Glutamatergic neuron (in vitro differentiated cells): ENCODE measurements around the gene MAPK1. TPM values are rescaled to one million over a fixed set of nuclear protein-coding genes. Genes with fewer than 3 reads are reported as not detected.
"Not testable (repeated sequence)": the region's sequence is repeated elsewhere in the genome, so short reads cannot be mapped to it uniquely, and the experiment has no call there.

Source experiments
- DNase-seq: peaks from one replicate; pipeline ENCODE4 v3.0.0; 2022
- H3K27ac Mint-ChIP-seq: one replicate; pipeline ENCODE4 v1.8.0; 2020; ENCODE audit warnings: mild to moderate bottlenecking, mixed read lengths, inconsistent platforms; ENCODE audit not compliant: unreplicated experiment
- H3K27me3 Mint-ChIP-seq: one replicate; pipeline ENCODE4 v1.8.0; 2020; ENCODE audit warnings: mild to moderate bottlenecking, moderate library complexity, mixed read lengths, inconsistent platforms; ENCODE audit not compliant: unreplicated experiment
- H3K36me3 Mint-ChIP-seq: one replicate; pipeline ENCODE4 v1.8.0; 2020; ENCODE audit warnings: mild to moderate bottlenecking, mixed read lengths, inconsistent platforms; ENCODE audit not compliant: unreplicated experiment
- H3K4me1 Mint-ChIP-seq: one replicate; pipeline ENCODE4 v1.8.0; 2020; ENCODE audit warnings: mild to moderate bottlenecking, low read depth, mixed read lengths, inconsistent platforms; ENCODE audit not compliant: unreplicated experiment
- H3K4me3 Mint-ChIP-seq: one replicate; pipeline ENCODE4 v1.8.0; 2020; ENCODE audit warnings: mild to moderate bottlenecking, mixed read lengths, inconsistent platforms; ENCODE audit not compliant: unreplicated experiment
- H3K9me3 Mint-ChIP-seq: one replicate; pipeline ENCODE4 v1.8.0; 2020; ENCODE audit warnings: mild to moderate bottlenecking, moderate library complexity, mixed read lengths, inconsistent platforms; ENCODE audit not compliant: unreplicated experiment
- total RNA-seq: library from RNA; stranded (reverse); fragmentation: NEBNext Ultra II Directional; extraction: Animal tissue kit (Norgen Biotek cat#: 25700); gene quantifications from one replicate; pipeline ENCODE4 v1.2.1, GENCODE V29; 2021; ENCODE audit not compliant: unreplicated experiment
- TF ChIP-seq, protein P1 (sequence below): fragments of 200-600 bp; sonication (generic); IDR thresholded peaks from one replicate; pipeline ENCODE4 v1.5.0; 2021; ENCODE audit not compliant: partially characterized antibody, unreplicated experiment

The MAPK1 gene
- total RNA-seq, 1 donor from 2014 or later = 148 TPM

GRCh38 chr22:21902296-21903087 is 35.0 kb upstream of the MAPK1 start:
- Mint-ChIP-seq H3K36me3 (no peaks in the 10 kb centered on the region), H3K27ac (no peak overlapping the region), H3K9me3 (peaks cover 4% of the 10 kb centered on the region), H3K4me3 (no peak overlapping the region), H3K27me3 (peaks cover 4% of the 10 kb centered on the region), H3K4me1 (no peaks in the 10 kb centered on the region)
- DNase-seq = no peak
- TF ChIP-seq, protein P1, sequence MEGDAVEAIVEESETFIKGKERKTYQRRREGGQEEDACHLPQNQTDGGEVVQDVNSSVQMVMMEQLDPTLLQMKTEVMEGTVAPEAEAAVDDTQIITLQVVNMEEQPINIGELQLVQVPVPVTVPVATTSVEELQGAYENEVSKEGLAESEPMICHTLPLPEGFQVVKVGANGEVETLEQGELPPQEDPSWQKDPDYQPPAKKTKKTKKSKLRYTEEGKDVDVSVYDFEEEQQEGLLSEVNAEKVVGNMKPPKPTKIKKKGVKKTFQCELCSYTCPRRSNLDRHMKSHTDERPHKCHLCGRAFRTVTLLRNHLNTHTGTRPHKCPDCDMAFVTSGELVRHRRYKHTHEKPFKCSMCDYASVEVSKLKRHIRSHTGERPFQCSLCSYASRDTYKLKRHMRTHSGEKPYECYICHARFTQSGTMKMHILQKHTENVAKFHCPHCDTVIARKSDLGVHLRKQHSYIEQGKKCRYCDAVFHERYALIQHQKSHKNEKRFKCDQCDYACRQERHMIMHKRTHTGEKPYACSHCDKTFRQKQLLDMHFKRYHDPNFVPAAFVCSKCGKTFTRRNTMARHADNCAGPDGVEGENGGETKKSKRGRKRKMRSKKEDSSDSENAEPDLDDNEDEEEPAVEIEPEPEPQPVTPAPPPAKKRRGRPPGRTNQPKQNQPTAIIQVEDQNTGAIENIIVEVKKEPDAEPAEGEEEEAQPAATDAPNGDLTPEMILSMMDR = no peak

GRCh38 chr22:21898354-21898896 is 31.0 kb upstream of the MAPK1 start:
- Mint-ChIP-seq H3K4me3 (no peak overlapping the region), H3K4me1 (no peaks in the 10 kb centered on the region), H3K27ac (no peak overlapping the region), H3K9me3 (peaks cover 6% of the 10 kb centered on the region), H3K27me3 (no peaks in the 10 kb centered on the region), H3K36me3 (peaks cover 4% of the 10 kb centered on the region)
- DNase-seq = no peak
- TF ChIP-seq, protein P1 = no peak

GRCh38 chr22:21896951-21897513 is 29.6 kb upstream of the MAPK1 start:
- Mint-ChIP-seq H3K27ac (no peak overlapping the region), H3K36me3 (peaks cover 4% of the 10 kb centered on the region), H3K4me3 (no peak overlapping the region), H3K9me3 (peaks cover 6% of the 10 kb centered on the region), H3K4me1 (no peaks in the 10 kb centered on the region), H3K27me3 (no peaks in the 10 kb centered on the region)
- TF ChIP-seq, protein P1 = no peak
- no peak for DNase-seq

DNA sequence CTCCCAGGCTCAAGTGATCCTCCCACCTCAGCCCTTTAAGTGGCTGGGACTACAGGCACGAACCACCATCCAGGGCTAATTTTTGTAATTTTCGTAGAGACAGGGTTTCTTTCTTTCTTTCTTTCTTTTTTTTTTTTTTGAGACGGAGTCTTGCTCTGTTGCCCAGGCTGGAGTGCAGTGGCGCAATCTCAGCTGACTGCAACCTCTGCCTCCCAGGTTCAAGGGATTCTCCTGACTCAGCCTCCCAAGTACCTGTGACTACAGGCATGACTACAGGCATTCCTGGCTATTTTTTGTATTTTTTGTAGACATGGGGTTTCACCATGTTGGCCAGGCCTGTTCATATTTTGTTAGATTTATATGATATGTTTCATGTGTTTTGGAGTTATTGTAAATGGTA is 28.8 kb upstream of the MAPK1 start:
- not testable (repeated sequence) for H3K9me3 Mint-ChIP-seq, H3K27me3 Mint-ChIP-seq, H3K4me3 Mint-ChIP-seq, H3K36me3 Mint-ChIP-seq, DNase-seq, H3K27ac Mint-ChIP-seq, H3K4me1 Mint-ChIP-seq

- Mint-ChIP-seq H3K9me3 (peaks cover 3% of the 10 kb centered on the region), H3K36me3 (peaks cover 4% of the 10 kb centered on the region), H3K4me3 (no peak overlapping the region), H3K4me1 (no peaks in the 10 kb centered on the region), H3K27ac (no peak overlapping the region), H3K27me3 (peaks cover 1% of the 10 kb centered on the region)
- DNase-seq = no peak
- TF ChIP-seq, protein P1 = no peak
Observed at GRCh38 chr22:21894799-21895198, 27.4 kb upstream of the MAPK1 start.
